H9 (cell line): ENCODE measurements around the gene CCDC89. TPM values are rescaled to one million over a fixed set of nuclear protein-coding genes. Genes with fewer than 3 reads are reported as not detected.

Source experiments
- DNase-seq: peaks from one replicate; pipeline ENCODE4 v3.0.0-alpha.2; 2017
- H2AFZ ChIP-seq: one replicate; pipeline ENCODE4 v1.6.1; 2013; ENCODE audit warnings: mild to moderate bottlenecking, low read length, control low read depth, moderate library complexity
- H2AK5ac ChIP-seq: 2 replicates; pipeline ENCODE4 v1.6.1; 2013; ENCODE audit warnings: low read length, control low read depth, mixed read lengths; ENCODE audit not compliant: insufficient read length
- H2BK120ac ChIP-seq: one replicate; pipeline ENCODE4 v1.6.1; 2013; ENCODE audit warnings: low read depth, mild to moderate bottlenecking, low read length, control low read depth, inconsistent platforms; ENCODE audit not compliant: poor library complexity, severe bottlenecking
- H2BK12ac ChIP-seq: 2 replicates; pipeline ENCODE4 v1.6.1; 2013; ENCODE audit warnings: low read length, control low read depth, mixed read lengths, low read depth; ENCODE audit not compliant: insufficient read length
- H2BK15ac ChIP-seq: 2 replicates; pipeline ENCODE4 v1.6.1; 2013; ENCODE audit warnings: low read depth, low read length, control low read depth
- H2BK20ac ChIP-seq: one replicate; pipeline ENCODE4 v1.6.1; 2013; ENCODE audit warnings: low read depth, mild to moderate bottlenecking, low read length, control low read depth, inconsistent platforms; ENCODE audit not compliant: poor library complexity, severe bottlenecking
- H2BK5ac ChIP-seq: 2 replicates; pipeline ENCODE4 v1.6.1; 2013; ENCODE audit warnings: low read length, control low read depth, mixed read lengths; ENCODE audit not compliant: insufficient read length
- H3K14ac ChIP-seq: 2 replicates; pipeline ENCODE4 v1.6.1; 2013; ENCODE audit warnings: low read length, control low read depth; ENCODE audit not compliant: insufficient read depth
- H3K18ac ChIP-seq: 2 replicates; pipeline ENCODE4 v1.6.1; 2013; ENCODE audit warnings: low read depth, mild to moderate bottlenecking, mixed read lengths, low read length, control low read depth; ENCODE audit not compliant: insufficient read length
- H3K23ac ChIP-seq: 2 replicates; pipeline ENCODE4 v1.6.1; 2013; ENCODE audit warnings: low read length, control low read depth, mixed read lengths, low read depth; ENCODE audit not compliant: insufficient read length
- H3K23me2 ChIP-seq: 2 replicates; pipeline ENCODE4 v1.6.1; 2013; ENCODE audit warnings: low read depth, mild to moderate bottlenecking, mixed read lengths, low read length, control low read depth; ENCODE audit not compliant: insufficient read length, poor library complexity, severe bottlenecking
- H3K27ac ChIP-seq: 2 replicates; pipeline ENCODE4 v1.5.1; 2013; ENCODE audit warnings: low read length, control low read depth, mixed read lengths, low read depth; ENCODE audit not compliant: insufficient read length
- H3K27me3 ChIP-seq: 2 replicates; pipeline ENCODE4 v1.6.1; 2013; ENCODE audit warnings: low read length, control low read depth, inconsistent platforms; ENCODE audit not compliant: insufficient read depth
- H3K4ac ChIP-seq: 2 replicates; pipeline ENCODE4 v1.6.1; 2013; ENCODE audit warnings: low read depth, mild to moderate bottlenecking, control low read depth, inconsistent platforms, low read length, moderate library complexity
- H3K4me1 ChIP-seq: 2 replicates; pipeline ENCODE4 v1.6.1; 2013; ENCODE audit warnings: low read length, control low read depth, inconsistent platforms; ENCODE audit not compliant: insufficient read depth
- H3K4me2 ChIP-seq: 2 replicates; pipeline ENCODE4 v1.6.1; 2013; ENCODE audit warnings: low read length, control low read depth, mixed read lengths; ENCODE audit not compliant: insufficient read length, insufficient read depth
- H3K56ac ChIP-seq: 2 replicates; pipeline ENCODE4 v1.6.1; 2013; ENCODE audit warnings: low read depth, mild to moderate bottlenecking, mixed read lengths, low read length, control low read depth; ENCODE audit not compliant: insufficient read length
- H3K79me1 ChIP-seq: 2 replicates; pipeline ENCODE4 v1.6.1; 2013; ENCODE audit warnings: low read depth, mild to moderate bottlenecking, moderate library complexity, low read length, control low read depth, inconsistent platforms; ENCODE audit not compliant: insufficient read depth, poor library complexity, severe bottlenecking
- H3K79me2 ChIP-seq: 2 replicates; pipeline ENCODE4 v1.6.1; 2013; ENCODE audit warnings: low read length, control low read depth, inconsistent platforms; ENCODE audit not compliant: insufficient read depth
- H3K9ac ChIP-seq: 2 replicates; pipeline ENCODE4 v1.6.1; 2013; ENCODE audit warnings: low read length, control low read depth, mixed read lengths; ENCODE audit not compliant: insufficient read length; ENCODE audit errors: extremely low read depth
- H3K9me3 ChIP-seq: one replicate; pipeline ENCODE4 v1.6.1; 2013; ENCODE audit warnings: low read depth, low read length, inconsistent platforms; ENCODE audit not compliant: control insufficient read depth
- H3T11ph ChIP-seq: one replicate; pipeline ENCODE4 v1.6.1; 2013; ENCODE audit warnings: mild to moderate bottlenecking, low read length, control low read depth, inconsistent platforms
- H4K20me1 ChIP-seq: one replicate; pipeline ENCODE4 v1.6.1; 2013; ENCODE audit not compliant: control insufficient read depth, insufficient read length, insufficient read depth
- H4K5ac ChIP-seq: 2 replicates; pipeline ENCODE4 v1.6.1; 2013; ENCODE audit warnings: low read depth, mild to moderate bottlenecking, mixed read lengths, low read length, control low read depth; ENCODE audit not compliant: insufficient read length
- H4K8ac ChIP-seq: replicated peaks from 2 replicates; pipeline ENCODE4 v1.6.1; 2013; ENCODE audit warnings: low read length, control low read depth, mixed read lengths, low read depth; ENCODE audit not compliant: insufficient read length
- H4K91ac ChIP-seq: 2 replicates; pipeline ENCODE4 v1.6.1; 2013; ENCODE audit warnings: low read depth, mild to moderate bottlenecking, moderate library complexity, mixed read lengths, low read length, control low read depth; ENCODE audit not compliant: insufficient read length
- H3K27ac Mint-ChIP-seq, 3 experiments: 2 replicates in 2 of 3; 3 replicates in 1 of 3; pipeline ENCODE4 v1.8.0; 2020 to 2021; ENCODE audit warnings: mixed read lengths in 3 of 3, mild to moderate bottlenecking in 1 of 3, moderate library complexity in 1 of 3
- H3K27me3 Mint-ChIP-seq: 2 replicates; pipeline ENCODE4 v1.8.0; 2021; ENCODE audit warnings: low read depth, mild to moderate bottlenecking, moderate library complexity, mixed read lengths
- H3K36me3 Mint-ChIP-seq, 3 experiments: 2 replicates in 2 of 3; 3 replicates in 1 of 3; pipeline ENCODE4 v1.8.0; 2020 to 2021; ENCODE audit warnings: low read depth in 3 of 3, mixed read lengths in 3 of 3; ENCODE audit not compliant: insufficient read depth in 1 of 3
- H3K4me1 Mint-ChIP-seq, 2 experiments: 2 replicates each; pipeline ENCODE4 v1.8.0; 2020; ENCODE audit warnings: mixed read lengths in 2 of 2
- H3K4me3 Mint-ChIP-seq, 2 experiments: 2 replicates in 1 of 2; 3 replicates in 1 of 2; pipeline ENCODE4 v1.8.0; 2020 to 2021; ENCODE audit warnings: mild to moderate bottlenecking in 2 of 2, mixed read lengths in 2 of 2, moderate library complexity in 1 of 2
- H3K9me3 Mint-ChIP-seq, 2 experiments: 2 replicates in 1 of 2; 3 replicates in 1 of 2; pipeline ENCODE4 v1.8.0; 2020; ENCODE audit warnings: mild to moderate bottlenecking in 2 of 2, mixed read lengths in 2 of 2, moderate library complexity in 1 of 2
- WGBS: extraction: QIAGEN DNeasy Blood & Tissue Kit; methylation state at CpG from one replicate; pipeline ENCODE4 v1.1.7; 2013; ENCODE audit warnings: missing lambda C conversion rate, low lambda C conversion rate, mixed read lengths; ENCODE audit not compliant: insufficient read length; ENCODE audit errors: extremely low coverage; 5-methylcytosine and 5-hydroxymethylcytosine counted together
- total RNA-seq: library from RNA; stranded (reverse); gene quantifications from 2 replicates; pipeline ENCODE4 v1.2.1, GENCODE V29; 2021
- TF ChIP-seq, protein P1 (sequence below): fragments of 200-600 bp; sonication (generic); conservative IDR thresholded peaks from 3 replicates; pipeline ENCODE4 v1.8.0; 2021; ENCODE audit warnings: antibody characterized with exemption, mild to moderate bottlenecking

Gene CCDC89
- total RNA-seq, 1 experiment from 2014 or later: not detected

DNA sequence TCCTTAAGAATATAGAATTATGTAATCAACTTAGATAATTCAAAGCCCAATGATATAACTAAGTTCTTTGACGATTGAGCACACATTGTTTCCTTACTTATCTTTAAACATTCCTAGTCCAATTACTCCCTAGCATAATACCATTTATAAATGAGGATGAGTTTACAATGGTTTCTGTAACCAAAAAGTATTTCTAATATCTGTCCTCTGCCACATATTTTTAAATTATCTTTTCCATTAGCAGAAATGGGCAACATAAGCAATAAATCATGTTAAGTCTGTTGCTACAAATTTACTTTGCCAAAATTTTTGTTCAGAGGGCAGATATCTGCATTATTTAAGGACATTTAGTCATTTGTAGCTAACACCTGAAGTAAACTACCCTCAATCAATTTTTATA lies 27.8 kb downstream of the CCDC89 start:
- Mint-ChIP-seq H3K9me3 (no peaks in the 10 kb centered on the region), H3K27ac (no peak overlapping the region), H3K36me3 (peaks cover 32 to 65% (median 55%) of the 10 kb centered on the region in 3 experiments), H3K4me3 (no peak overlapping the region), H3K4me1 (peaks cover 25 to 30% of the 10 kb centered on the region in 2 experiments), H3K27me3 (no peaks in the 10 kb centered on the region)
- DNase-seq: no peak
- no peaks in the 10 kb centered on the region; the same call in 1 of the 2 replicates for H3K27me3 ChIP-seq
- no peak overlapping the region for H2AFZ ChIP-seq
- H3K4me1 ChIP-seq: no peaks in the 10 kb centered on the region
- no peak overlapping the region for H4K91ac ChIP-seq
- no peak overlapping the region for H2BK5ac ChIP-seq
- H3K79me2 ChIP-seq: peaks cover 15% of the 10 kb centered on the region
- H2BK120ac ChIP-seq: no peak overlapping the region
- no CpG with 5 or more reads among the region's 1 CpG for WGBS
- H3K23me2 ChIP-seq: peaks cover 3% of the 10 kb centered on the region
- no peak overlapping the region for H2BK20ac ChIP-seq
- no peak overlapping the region for H4K5ac ChIP-seq
- H3T11ph ChIP-seq: no peak overlapping the region
- H3K27ac ChIP-seq: no peak overlapping the region
- no peak overlapping the region for H2BK12ac ChIP-seq
- TF ChIP-seq, protein P1, sequence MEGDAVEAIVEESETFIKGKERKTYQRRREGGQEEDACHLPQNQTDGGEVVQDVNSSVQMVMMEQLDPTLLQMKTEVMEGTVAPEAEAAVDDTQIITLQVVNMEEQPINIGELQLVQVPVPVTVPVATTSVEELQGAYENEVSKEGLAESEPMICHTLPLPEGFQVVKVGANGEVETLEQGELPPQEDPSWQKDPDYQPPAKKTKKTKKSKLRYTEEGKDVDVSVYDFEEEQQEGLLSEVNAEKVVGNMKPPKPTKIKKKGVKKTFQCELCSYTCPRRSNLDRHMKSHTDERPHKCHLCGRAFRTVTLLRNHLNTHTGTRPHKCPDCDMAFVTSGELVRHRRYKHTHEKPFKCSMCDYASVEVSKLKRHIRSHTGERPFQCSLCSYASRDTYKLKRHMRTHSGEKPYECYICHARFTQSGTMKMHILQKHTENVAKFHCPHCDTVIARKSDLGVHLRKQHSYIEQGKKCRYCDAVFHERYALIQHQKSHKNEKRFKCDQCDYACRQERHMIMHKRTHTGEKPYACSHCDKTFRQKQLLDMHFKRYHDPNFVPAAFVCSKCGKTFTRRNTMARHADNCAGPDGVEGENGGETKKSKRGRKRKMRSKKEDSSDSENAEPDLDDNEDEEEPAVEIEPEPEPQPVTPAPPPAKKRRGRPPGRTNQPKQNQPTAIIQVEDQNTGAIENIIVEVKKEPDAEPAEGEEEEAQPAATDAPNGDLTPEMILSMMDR: no peak
- H3K79me1 ChIP-seq: no peaks in the 10 kb centered on the region
- no peak overlapping the region for H3K4ac ChIP-seq
- H3K18ac ChIP-seq: no peak overlapping the region
- H3K56ac ChIP-seq: no peak overlapping the region
- H2AK5ac ChIP-seq: no peak overlapping the region
- H4K8ac ChIP-seq: no peak overlapping the region
- H4K20me1 ChIP-seq: no peaks in the 10 kb centered on the region
- no peak overlapping the region for H3K14ac ChIP-seq
- H3K9ac ChIP-seq: no peak overlapping the region
- no peak overlapping the region for H2BK15ac ChIP-seq
- no peak overlapping the region for H3K23ac ChIP-seq
- no peak overlapping the region for H3K4me2 ChIP-seq
- no peaks in the 10 kb centered on the region for H3K9me3 ChIP-seq
